Activated T-helper 1 cell treated with anti-CD3 and anti-CD28 coated beads, Interleukin-12 subunit alpha, Interleukin-12 subunit beta, Interleukin-2, Interleukin-4 antibody, amounts not matched to agents 30 ng/mL and 10 ng/mL and 1 ng/mL, durations not matched to agents 14 hours and 24 hours and 36 hours (primary cell): ENCODE measurements around the gene C10orf71. TPM values are rescaled to one million over a fixed set of nuclear protein-coding genes. Genes with fewer than 3 reads are reported as not detected.

Experiments
- DNase-seq: peaks from one replicate; pipeline ENCODE4 v3.0.0; 2021; ENCODE audit warnings: low spot score
- H3K27ac Mint-ChIP-seq: one replicate; pipeline ENCODE4 v1.8.0; 2021; ENCODE audit warnings: mild to moderate bottlenecking, mixed read lengths
- H3K27me3 Mint-ChIP-seq: one replicate; pipeline ENCODE4 v1.8.0; 2022; ENCODE audit warnings: mild to moderate bottlenecking, moderate library complexity, mixed read lengths; ENCODE audit not compliant: insufficient read depth
- H3K36me3 Mint-ChIP-seq: one replicate; pipeline ENCODE4 v1.8.0; 2021; ENCODE audit warnings: low read depth, mixed read lengths
- H3K4me1 Mint-ChIP-seq: one replicate; pipeline ENCODE4 v1.8.0; 2021; ENCODE audit warnings: low read depth, mixed read lengths
- H3K4me3 Mint-ChIP-seq: one replicate; pipeline ENCODE4 v1.8.0; 2021; ENCODE audit warnings: mild to moderate bottlenecking, moderate library complexity, mixed read lengths
- H3K9me3 Mint-ChIP-seq: one replicate; pipeline ENCODE4 v1.8.0; 2021; ENCODE audit warnings: mixed read lengths
- intact Hi-C: fragments of 100-400 bp; cut with micrococcal nuclease; formaldehyde crosslinking; loops from one replicate; pipeline ENCODE4 v1.15.1; 2024
- total RNA-seq: library from RNA; stranded (reverse); gene quantifications from 2 replicates; pipeline ENCODE4 v1.2.3, GENCODE V29; 2022

The C10orf71 gene
- total RNA-seq, 1 donor from 2014 or later = not detected

DNA sequence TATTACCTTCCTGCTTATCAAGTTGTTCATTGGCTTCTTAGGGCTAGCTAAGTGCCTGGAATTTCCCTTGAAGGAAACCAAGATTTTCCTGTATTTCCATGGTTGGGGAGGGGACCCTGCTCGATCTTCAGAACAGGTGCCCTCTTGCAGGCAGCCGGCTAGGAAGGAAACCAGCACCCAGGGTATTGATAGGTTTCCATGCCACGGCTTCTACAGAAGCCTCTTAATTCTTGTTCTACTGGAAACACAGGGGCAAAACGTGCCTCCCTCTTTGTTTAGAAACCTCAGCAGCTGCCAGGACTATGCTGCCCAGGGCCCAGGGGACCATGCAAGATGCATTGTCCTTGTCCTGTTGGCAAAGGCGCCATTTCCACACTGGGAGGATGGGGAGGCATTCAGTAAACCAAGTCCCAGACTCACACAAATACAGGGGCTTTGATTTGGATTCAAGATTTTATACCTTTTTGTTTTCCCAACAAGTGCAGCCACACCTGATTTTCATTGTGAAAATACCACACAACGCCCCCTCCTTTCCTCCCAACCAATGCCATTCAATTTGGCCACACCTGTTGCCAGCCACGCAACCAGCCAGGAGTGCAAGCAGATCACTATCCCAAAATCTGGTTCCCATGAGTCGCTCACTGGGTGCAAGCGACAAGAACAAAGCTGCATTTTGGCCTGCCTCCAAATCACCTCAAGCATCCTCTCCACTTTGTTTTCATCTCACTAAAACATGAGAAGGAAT, 29.6 kb downstream of the C10orf71 start:
- no peak overlapping the region for H3K4me3 Mint-ChIP-seq
- H3K4me1 Mint-ChIP-seq = no peaks in the 10 kb centered on the region
- H3K9me3 Mint-ChIP-seq = no peaks in the 10 kb centered on the region
- no peak for DNase-seq
- no peak overlapping the region for H3K27ac Mint-ChIP-seq
- no peaks in the 10 kb centered on the region for H3K27me3 Mint-ChIP-seq
- intact Hi-C loops = no loop called here
- no peaks in the 10 kb centered on the region for H3K36me3 Mint-ChIP-seq

DNA sequence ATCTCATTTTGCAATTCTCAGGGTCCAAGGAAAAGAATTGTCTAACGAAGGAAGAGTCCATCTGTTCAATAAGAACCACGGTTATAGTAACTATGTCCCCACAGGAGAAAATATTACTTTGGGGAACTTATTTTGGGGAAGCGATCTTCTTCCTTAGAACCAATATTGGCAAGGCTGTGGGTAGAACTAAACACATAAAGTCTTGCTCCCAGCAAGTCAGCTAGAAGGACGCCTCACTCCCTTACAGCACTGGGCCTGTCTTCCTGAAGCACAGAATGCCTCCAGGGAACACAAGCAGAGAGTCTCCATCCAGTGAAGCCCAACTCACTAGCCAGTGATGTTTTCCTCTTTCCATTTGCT, 30.2 kb downstream of the C10orf71 start:
- no peaks in the 10 kb centered on the region for H3K4me1 Mint-ChIP-seq
- H3K36me3 Mint-ChIP-seq = no peaks in the 10 kb centered on the region
- H3K4me3 Mint-ChIP-seq = no peak overlapping the region
- intact Hi-C loops = no loop called here
- peaks cover 5% of the 10 kb centered on the region for H3K9me3 Mint-ChIP-seq
- no peak for DNase-seq
- H3K27me3 Mint-ChIP-seq = no peaks in the 10 kb centered on the region
- H3K27ac Mint-ChIP-seq = no peak overlapping the region

DNA sequence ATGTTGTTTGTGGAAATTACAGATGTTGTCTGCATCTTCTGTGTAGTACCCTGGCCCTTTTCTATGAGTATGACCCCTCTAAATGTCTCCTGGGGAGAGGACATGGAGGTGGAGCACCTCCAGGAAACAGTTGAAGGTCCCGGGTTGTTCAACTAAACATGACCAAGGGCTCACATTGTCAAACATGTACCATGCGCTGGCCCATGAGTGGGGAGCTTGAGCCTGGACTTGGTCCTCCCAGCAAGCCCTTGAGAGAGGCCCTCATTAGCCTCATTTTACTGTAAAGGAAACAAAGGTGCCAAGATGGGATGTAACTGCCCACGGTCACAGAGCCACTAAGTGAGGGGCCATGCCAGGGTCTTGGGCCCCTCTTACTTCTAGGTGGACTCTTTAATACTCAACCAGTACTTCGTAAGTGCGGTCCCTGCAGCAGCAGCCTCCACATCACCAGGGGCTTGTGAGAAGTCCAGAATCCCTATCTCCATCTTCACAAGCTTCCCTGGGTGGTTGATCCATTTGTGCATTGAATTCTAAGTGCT, 31.2 kb downstream of the C10orf71 start:
- H3K27ac Mint-ChIP-seq = no peak overlapping the region
- H3K4me3 Mint-ChIP-seq = no peak overlapping the region
- intact Hi-C loops = no loop called here

DNA sequence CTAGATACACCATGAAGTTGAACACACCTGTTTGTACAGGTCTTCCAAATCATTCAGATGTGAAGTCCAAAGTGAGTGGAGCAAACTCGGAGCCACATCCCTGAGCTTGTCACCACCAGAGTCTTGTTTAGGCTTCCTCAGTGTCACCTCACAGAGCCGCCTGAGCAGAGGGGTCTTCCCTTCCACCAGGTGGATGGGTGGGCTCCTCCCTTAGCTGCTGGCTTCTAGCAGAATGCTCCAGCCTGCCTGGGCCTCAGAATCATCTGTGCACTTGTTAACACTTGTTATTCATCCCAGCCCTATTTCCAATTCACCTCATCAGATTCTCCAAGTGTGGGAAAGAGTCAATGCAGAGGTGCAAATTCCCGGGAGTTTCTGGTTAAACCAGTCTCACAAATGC, 32.5 kb downstream of the C10orf71 start:
- H3K4me1 Mint-ChIP-seq = peaks cover 7% of the 10 kb centered on the region

More for the DNA sequence above, 31.2 kb downstream of the C10orf71 start:
- Mint-ChIP-seq H3K27me3 (no peaks in the 10 kb centered on the region), H3K36me3 (peaks cover under 1% of the 10 kb centered on the region), H3K9me3 (peaks cover 15% of the 10 kb centered on the region), H3K4me1 (no peaks in the 10 kb centered on the region)
- no peak for DNase-seq

DNA sequence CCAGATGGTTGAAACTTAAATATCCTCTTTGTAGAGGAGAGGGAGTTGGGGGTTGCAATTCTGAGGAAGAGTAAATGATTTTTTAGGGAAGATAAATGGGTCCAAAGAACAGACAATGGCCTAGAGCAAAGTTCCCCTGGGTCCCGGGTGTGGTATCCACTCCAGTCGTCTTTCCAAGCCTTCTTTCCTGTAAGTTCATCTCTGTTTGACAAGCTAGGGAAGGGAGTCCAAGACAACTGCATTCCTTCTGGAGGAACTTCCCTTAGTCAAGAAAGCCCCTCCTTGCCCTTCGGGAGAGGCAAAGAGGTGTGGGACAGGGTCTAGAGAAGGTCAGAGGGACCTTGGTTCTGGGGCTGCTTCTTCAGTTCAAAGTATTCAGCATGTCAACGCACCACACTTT, 33.4 kb downstream of the C10orf71 start:
- Mint-ChIP-seq H3K4me1 (peaks cover 7% of the 10 kb centered on the region), H3K4me3 (no peak overlapping the region), H3K27me3 (peaks cover 2% of the 10 kb centered on the region), H3K36me3 (peaks cover 10% of the 10 kb centered on the region), H3K27ac (no peak overlapping the region), H3K9me3 (peaks cover 31% of the 10 kb centered on the region)
- no peak for DNase-seq
- intact Hi-C loops = no loop called here

More for the DNA sequence above, 32.5 kb downstream of the C10orf71 start:
- H3K4me3 Mint-ChIP-seq = no peak overlapping the region
- H3K27me3 Mint-ChIP-seq = peaks cover 2% of the 10 kb centered on the region
- intact Hi-C loops = no loop called here
- H3K27ac Mint-ChIP-seq = no peak overlapping the region
- H3K36me3 Mint-ChIP-seq = peaks cover 10% of the 10 kb centered on the region
- DNase-seq = no peak
- H3K9me3 Mint-ChIP-seq = peaks cover 27% of the 10 kb centered on the region

DNA sequence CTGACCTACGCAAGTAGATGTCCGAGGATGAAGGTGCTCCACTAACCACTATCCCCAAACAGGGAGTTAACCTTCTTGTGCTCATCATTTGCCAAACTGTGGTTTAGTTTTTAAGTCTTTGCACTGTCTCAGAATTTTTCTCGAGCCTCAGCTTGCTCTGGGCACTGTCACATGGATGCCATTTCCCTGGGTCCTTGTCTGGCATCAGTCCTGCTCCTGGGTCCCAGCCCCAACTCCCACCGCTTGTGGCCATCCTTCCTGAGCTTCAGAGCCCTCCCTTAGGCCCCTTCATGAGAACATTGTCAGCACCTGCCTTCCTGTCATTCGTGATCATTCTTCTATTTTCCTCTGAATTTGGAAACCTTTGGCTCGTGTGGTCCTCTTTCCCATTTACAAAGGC, 33.8 kb downstream of the C10orf71 start:
- Mint-ChIP-seq H3K27me3 (peaks cover 2% of the 10 kb centered on the region), H3K4me1 (peaks cover 7% of the 10 kb centered on the region), H3K9me3 (peaks cover 31% of the 10 kb centered on the region), H3K27ac (no peak overlapping the region), H3K36me3 (peaks cover 10% of the 10 kb centered on the region), H3K4me3 (no peak overlapping the region)
- intact Hi-C loops = no loop called here
- DNase-seq = no peak

DNA sequence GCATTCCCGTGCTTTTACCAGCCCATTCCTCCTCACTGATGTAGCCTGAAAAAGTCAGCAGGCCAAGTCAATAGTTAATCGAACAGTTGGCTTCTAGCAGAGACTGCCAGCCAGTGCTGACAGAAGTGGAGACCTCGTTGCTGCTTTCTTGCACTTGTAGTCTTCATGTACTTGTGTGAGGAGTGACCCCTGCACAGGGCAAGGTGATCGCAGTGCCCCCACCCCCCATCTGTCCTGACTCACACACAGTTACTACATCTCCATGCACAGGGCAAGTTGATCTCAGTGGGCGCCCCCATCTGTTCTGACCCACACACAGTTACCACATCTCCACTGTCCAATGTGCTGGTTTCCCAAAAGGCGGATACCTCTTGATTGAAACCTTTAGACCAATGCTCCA, 34.2 kb downstream of the C10orf71 start:
- H3K36me3 Mint-ChIP-seq = peaks cover 10% of the 10 kb centered on the region
- DNase-seq = no peak
- intact Hi-C loops = no loop called here
- H3K27ac Mint-ChIP-seq = no peak overlapping the region
- peaks cover 31% of the 10 kb centered on the region for H3K9me3 Mint-ChIP-seq
- peaks cover 2% of the 10 kb centered on the region for H3K27me3 Mint-ChIP-seq
- H3K4me3 Mint-ChIP-seq = no peak overlapping the region
- peaks cover 7% of the 10 kb centered on the region for H3K4me1 Mint-ChIP-seq

DNA sequence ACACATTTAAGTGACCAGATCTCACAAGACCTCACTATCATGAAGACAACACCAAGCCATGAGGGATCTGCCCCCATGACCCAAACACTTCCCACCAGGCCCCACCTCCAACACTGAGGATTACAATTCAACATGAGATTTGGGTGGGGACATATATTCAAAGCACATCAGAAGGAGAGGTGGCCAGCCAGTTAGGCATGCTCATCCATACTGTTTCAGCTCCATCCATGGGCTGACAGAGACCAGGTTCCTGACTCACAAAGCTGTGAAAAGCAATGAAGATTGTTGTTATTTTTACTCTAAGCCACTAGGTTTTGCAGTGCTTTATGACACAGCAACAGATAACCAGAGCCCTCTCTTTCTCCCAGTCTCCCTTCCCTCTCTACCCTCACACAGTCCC, 36.0 kb downstream of the C10orf71 start:
- Mint-ChIP-seq H3K27ac (no peak overlapping the region), H3K36me3 (peaks cover 10% of the 10 kb centered on the region), H3K27me3 (peaks cover 2% of the 10 kb centered on the region), H3K4me1 (peaks cover 7% of the 10 kb centered on the region), H3K4me3 (no peak overlapping the region), H3K9me3 (peaks cover 31% of the 10 kb centered on the region)
- intact Hi-C loops = no loop called here
- no peak for DNase-seq

DNA sequence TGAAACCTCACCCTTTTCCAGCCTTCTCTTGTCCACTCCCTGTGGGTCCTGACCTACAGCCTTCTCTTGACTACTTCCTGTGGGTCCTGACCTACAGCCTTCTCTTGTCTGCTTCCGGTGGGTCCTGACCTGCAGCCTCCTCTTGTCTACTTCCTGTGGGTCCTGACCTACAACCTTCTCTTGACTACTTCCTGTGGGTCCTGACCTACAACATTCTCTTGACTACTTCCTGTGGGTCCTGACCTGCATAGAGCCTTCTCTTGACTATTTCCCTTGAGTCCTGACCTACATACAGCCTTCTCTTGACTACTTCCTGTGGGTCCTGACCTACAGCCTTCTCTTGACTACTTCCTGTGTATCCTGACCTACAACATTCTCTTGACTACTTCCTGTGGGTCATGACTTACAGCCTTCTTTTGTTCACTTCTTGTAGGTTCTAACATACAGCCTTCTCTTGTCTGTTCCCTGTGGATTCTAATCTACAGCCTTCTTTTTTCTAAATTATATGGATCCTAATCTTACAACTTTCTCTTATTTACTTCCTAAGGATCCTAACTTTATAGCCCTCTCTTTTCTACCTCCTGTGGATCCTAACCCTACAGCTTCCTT, 36.5 kb downstream of the C10orf71 start:
- Mint-ChIP-seq H3K4me1 (peaks cover 7% of the 10 kb centered on the region), H3K9me3 (peaks cover 31% of the 10 kb centered on the region), H3K27me3 (peaks cover 2% of the 10 kb centered on the region), H3K4me3 (no peak overlapping the region), H3K36me3 (peaks cover 10% of the 10 kb centered on the region), H3K27ac (no peak overlapping the region)
- DNase-seq = no peak
- intact Hi-C loops = no loop called here

DNA sequence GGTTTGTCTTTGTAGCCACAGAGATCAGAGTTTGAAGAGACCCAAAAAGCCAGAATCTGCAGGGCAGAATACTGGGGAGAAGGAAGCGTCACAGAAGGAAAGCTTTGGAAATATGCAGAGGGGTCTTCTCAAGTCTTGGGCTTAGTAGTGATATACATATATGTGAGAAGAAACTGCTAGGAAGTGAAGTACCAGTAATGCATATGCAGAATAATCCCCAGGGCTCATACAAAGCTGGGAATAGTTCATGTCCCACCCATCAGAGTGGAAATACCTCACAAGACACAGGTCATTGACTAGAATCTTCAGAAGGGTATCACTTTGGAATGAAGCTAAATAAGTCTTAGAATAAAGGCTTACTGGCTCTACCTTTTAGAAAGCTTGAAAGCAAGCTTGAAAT, 39.6 kb downstream of the C10orf71 start:
- intact Hi-C loops = no loop called here
- peaks cover 2% of the 10 kb centered on the region for H3K27me3 Mint-ChIP-seq
- H3K4me3 Mint-ChIP-seq = no peak overlapping the region
- peaks cover 31% of the 10 kb centered on the region for H3K9me3 Mint-ChIP-seq
- H3K27ac Mint-ChIP-seq = no peak overlapping the region
- H3K4me1 Mint-ChIP-seq = peaks cover 7% of the 10 kb centered on the region
- peaks cover 10% of the 10 kb centered on the region for H3K36me3 Mint-ChIP-seq
- no peak for DNase-seq

DNA sequence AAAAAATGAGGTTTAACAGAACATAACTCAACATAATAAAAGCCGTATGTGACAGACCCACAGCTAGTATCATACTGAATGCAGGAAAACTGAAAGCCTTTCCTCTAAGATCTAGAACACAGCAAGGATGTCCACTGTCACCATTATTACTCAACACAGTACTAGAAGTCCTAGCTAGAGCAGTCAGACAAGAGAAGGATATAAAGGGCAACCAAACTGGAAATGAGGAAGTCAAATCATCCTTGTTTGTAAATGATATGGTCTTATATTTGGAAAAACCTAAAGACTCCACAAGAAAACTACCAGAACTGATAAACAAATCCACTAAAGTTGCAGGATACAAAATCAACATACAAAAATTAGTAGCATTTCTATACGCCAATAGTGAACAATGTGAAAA, 45.9 kb downstream of the C10orf71 start:
- Mint-ChIP-seq H3K4me1 (no peaks in the 10 kb centered on the region), H3K27me3 (peaks cover 4% of the 10 kb centered on the region), H3K9me3 (peaks cover 4% of the 10 kb centered on the region), H3K36me3 (no peaks in the 10 kb centered on the region), H3K4me3 (no peak overlapping the region), H3K27ac (no peak overlapping the region)
- no peak for DNase-seq
- intact Hi-C loops = no loop called here

DNA sequence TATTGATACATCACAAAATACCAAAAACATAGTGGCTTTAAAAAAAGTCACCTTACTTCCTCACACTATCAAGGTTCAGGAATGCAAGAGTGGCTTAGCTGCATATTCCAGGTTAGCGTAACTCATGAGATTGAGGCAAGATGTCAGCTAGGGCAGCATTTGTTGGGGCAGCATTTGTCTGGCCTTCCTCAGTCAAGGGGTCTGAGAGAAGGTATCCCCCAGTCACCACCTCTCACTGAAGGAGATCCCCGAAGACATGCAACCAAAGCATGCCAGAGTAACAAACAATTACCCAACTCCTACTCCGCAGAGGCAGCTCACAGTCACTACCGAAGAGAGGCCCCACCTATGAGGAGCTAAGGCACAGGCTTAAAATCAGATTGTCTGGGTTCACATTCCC, 48.4 kb downstream of the C10orf71 start:
- Mint-ChIP-seq H3K27ac (no peak overlapping the region), H3K27me3 (peaks cover 8% of the 10 kb centered on the region), H3K9me3 (peaks cover 7% of the 10 kb centered on the region), H3K36me3 (no peaks in the 10 kb centered on the region), H3K4me1 (no peaks in the 10 kb centered on the region), H3K4me3 (no peak overlapping the region)
- intact Hi-C loops = no loop called here
- no peak for DNase-seq

DNA sequence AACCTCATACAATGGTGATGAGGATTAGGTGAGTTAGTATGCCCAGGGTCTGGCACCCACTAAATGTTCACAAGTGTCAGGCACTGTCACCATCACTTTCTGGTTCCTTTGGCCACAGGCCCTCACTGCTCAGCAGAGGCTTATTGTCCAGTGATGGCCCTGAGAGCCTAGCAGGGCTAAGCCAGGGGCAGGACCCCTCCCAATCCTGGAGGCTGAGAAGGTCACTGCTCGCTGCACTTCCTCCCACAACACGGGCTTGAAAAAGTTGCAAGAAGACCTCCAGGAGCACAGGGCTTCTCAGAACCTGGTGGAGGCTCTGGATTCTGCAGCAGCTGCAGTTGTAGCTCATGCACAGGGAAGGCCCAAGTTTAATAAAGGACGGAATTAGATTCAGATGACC, 48.9 kb downstream of the C10orf71 start:
- no peaks in the 10 kb centered on the region for H3K36me3 Mint-ChIP-seq
- intact Hi-C loops = no loop called here
- H3K27ac Mint-ChIP-seq = no peak overlapping the region
- no peak overlapping the region for H3K4me3 Mint-ChIP-seq
- H3K4me1 Mint-ChIP-seq = no peaks in the 10 kb centered on the region
- DNase-seq = no peak
- H3K9me3 Mint-ChIP-seq = peaks cover 7% of the 10 kb centered on the region
- H3K27me3 Mint-ChIP-seq = peaks cover 8% of the 10 kb centered on the region
